Peyer's patch (tissue), 4 donors: ENCODE data around the gene DLGAP1.
"Not testable (repeated sequence)": the region's sequence is repeated elsewhere in the genome, so short reads cannot be mapped to it uniquely, and the experiment has no call there.

Source experiments
- CTCF ChIP-seq, 6 experiments: fragments of 450-650 bp in 4 of 6; fragments of 200-600 bp in 2 of 6; sonication (generic) in 1 of 6; IDR thresholded peaks; one replicate each; pipeline ENCODE4 v1.5.1; 2017 to 2019; ENCODE audit warnings: antibody characterized with exemption in 6 of 6, mild to moderate bottlenecking in 3 of 6, moderate library complexity in 1 of 6
- POLR2A ChIP-seq, 2 donors: fragments of 450-650 bp; IDR thresholded peaks; one replicate each; pipeline ENCODE4 v1.5.1; 2017; ENCODE audit warnings: antibody characterized with exemption in 2 of 2, mild to moderate bottlenecking in 2 of 2, moderate library complexity in 2 of 2

GRCh38 chr18:4022749-4023148 is 432.4 kb downstream of the DLGAP1 start:
- not testable (repeated sequence) for TF ChIP-seq CTCF, POLR2A (IDR thresholded peaks at IDR 0.05)
